ENCODE measurements around the gene TTC7B. TPM values are rescaled to one million over a fixed set of nuclear protein-coding genes. Genes with fewer than 3 reads are reported as not detected.

TTC7B gene
- total RNA-seq, 1 donor from 2014 or later = 82.6 TPM

DNA sequence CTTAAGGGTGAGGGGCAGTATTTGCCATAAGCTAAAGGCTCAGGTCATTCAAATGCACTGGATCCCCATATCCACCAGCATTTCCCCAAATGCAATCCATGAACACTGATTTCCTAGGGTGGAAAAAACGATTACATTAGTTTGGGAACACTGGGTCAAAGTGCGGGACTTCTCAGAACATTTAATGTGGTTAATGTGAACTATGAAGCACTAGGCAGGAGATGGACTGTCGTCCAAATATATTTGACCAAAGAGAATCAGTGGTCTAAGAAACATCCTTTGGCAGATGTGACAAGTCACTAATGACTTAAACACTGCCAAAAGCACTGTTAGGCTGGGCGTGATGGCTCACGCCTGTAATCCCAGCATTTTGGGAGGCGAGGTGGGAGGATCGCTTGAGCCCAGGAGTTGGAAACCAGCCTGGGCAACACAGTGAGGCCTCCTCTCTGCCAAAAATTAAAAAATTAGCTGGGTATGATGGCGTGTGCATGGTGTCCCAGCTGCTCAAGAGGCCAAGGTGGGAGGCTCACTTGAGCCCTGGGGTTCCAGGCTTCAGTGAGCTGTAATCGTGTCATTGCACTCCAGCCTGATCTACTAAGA lies 214.0 kb downstream of the TTC7B start:
- H3K4me3 ChIP-seq (ENCODE audit: low read depth, low read length) = no peak overlapping the region
- no peak for DNase-seq (ENCODE audit: low read depth)
- no peak for TF ChIP-seq CTCF (conservative IDR thresholded peaks at IDR 0.05; ENCODE audit: low read depth, low read length)

GRCh38 chr14:90601563-90601962 lies 214.7 kb downstream of the TTC7B start:
- H3K4me3 ChIP-seq (ENCODE audit: low read depth, low read length) = no peak overlapping the region
- no peak for TF ChIP-seq CTCF (conservative IDR thresholded peaks at IDR 0.05; ENCODE audit: low read depth, low read length)
- no peak for DNase-seq (ENCODE audit: low read depth)

DNA sequence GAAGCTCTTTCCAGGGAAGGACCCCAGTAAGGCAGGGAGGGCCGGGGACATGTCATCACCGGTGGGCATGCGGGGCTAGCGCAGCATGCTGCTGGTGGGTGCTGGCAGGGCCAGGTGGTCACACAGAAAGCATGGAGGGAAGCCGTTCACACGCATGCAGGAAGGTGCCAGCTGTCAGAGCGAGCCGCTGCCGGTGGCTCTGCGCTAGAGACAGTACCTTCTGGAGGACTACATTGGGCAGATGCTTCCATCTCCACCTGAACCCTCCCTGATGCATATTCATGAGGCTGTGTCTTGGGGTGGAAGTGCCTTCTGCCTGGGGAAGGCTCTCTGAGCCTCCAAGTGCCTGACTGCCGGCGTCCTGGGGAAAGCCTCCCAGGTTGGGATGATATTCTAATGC lies 215.6 kb downstream of the TTC7B start:
- TF ChIP-seq CTCF (conservative IDR thresholded peaks at IDR 0.05; ENCODE audit: low read depth, low read length) = no peak
- no peak overlapping the region for H3K4me3 ChIP-seq (ENCODE audit: low read depth, low read length)
- no peak for DNase-seq (ENCODE audit: low read depth)

DNA sequence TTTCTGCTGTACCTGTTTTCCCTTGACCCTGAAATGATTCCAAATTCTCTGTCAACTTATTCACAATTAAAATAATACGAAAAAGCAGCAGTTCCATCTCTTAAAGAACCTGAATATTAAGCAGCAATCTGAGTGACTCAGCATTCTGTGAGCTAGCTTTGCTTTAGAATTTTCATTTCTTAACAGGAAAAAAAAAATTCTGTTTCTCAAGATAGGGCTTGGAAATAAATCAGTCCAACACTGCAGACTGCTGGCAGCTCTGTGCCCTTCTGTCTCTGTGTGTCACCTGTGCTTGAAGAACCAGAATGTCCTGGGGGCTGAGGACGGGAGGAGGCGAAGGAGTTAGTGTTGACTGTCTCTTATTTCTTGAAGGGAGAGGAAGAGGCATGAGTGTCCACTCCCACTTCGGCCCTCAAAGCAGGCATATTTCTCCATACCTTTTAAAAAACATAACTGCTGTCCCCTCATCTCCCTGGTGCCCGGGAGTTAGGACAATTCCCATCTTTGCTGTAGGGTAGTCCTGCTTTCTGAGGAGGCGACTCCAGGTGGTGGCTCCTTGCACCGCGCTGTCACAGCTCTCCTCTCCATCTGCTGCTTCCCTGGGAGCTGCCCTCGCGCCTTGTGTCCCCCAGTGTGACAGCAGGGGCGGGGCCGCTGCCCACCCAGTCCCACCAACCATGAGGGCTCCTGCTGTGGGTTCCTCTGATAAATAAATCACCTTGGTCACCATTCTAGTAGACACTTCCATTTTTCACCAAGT lies 216.3 kb downstream of the TTC7B start:
- no peak overlapping the region for H3K4me3 ChIP-seq (ENCODE audit: low read depth, low read length)
- DNase-seq (ENCODE audit: low read depth) = no peak
- TF ChIP-seq CTCF (conservative IDR thresholded peaks at IDR 0.05; ENCODE audit: low read depth, low read length) = peak; percentile 46

DNA sequence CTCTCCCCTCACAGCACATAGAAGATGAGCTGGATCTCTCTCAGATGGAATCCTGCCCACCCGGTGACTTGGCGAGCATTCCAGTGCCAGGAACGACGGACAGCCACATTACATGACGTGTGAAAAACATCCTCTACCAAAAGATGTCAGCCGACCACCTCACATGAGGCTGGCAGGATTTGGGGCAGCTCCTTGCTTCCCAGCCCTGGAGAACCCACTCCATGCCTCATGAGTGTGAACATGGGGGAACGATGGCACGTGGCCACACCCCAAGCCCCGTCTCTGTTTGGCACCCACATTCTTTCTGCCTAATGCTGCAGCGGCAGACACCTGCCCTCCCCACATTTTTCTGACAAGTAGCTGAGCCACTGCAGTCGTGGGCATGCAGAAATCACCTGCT lies 216.9 kb downstream of the TTC7B start:
- DNase-seq (ENCODE audit: low read depth) = no peak
- no peak for TF ChIP-seq CTCF (conservative IDR thresholded peaks at IDR 0.05; ENCODE audit: low read depth, low read length)
- no peak overlapping the region for H3K4me3 ChIP-seq (ENCODE audit: low read depth, low read length)

GRCh38 chr14:90597961-90598360 lies 218.3 kb downstream of the TTC7B start:
- no peak for TF ChIP-seq CTCF (conservative IDR thresholded peaks at IDR 0.05; ENCODE audit: low read depth, low read length)
- DNase-seq (ENCODE audit: low read depth) = no peak
- no peak overlapping the region for H3K4me3 ChIP-seq (ENCODE audit: low read depth, low read length)

DNA sequence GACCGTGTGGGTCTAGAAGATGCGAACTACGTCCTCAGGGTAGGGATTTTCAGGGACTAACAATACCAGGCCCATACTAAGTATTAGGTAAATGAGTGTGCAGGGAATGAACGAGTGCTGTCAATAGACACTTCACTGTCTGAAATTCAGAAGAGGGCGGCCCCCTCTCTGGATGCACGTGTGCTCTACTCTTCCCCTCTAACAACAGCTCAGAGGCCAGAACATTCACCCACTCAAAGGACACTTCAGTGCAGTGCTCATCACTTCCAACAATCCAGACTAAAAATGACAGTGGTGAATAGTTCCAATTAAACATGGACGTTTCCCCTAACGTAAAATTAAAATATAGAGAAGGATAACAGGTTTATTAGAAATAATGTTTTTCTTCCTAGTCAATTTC lies 219.5 kb downstream of the TTC7B start:
- DNase-seq (ENCODE audit: low read depth) = no peak
- no peak overlapping the region for H3K4me3 ChIP-seq (ENCODE audit: low read depth, low read length)
- no peak for TF ChIP-seq CTCF (conservative IDR thresholded peaks at IDR 0.05; ENCODE audit: low read depth, low read length)
